Measurements from ENCODE around the gene CD163.
"Not testable (repeated sequence)": the region's sequence is repeated elsewhere in the genome, so short reads cannot be mapped to it uniquely, and the experiment has no call there.

DNA sequence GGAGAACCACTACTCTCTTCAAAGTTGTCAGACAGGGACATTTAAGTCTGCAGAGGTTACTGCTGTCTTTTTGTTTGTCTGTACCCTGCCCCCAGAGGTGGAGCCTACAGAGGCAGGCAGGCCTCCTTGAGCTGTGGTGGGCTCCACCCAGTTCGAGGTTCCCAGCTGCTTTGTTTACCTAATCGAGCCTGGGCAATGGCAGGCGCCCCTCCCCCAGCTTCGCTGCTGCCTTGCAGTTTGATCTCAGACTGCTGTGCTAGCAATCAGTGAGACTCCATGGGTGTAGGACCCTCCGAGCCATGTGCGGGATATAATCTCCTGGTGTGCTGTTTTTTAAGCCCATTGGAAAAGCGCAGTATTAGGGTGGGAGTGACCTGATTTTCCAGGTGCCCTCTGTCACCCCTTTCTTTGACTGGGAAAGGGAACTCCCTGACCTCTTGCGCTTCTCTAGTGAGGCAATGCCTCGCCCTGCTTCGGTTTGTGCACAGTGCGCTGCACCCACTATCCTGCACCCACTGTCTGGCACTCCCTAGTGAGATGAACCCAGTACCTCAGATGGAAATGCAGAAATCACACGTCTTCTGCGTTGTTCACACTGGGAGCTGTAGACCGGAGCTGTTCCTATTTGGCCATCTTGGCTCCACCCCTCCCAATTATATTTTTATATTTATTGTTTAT is 6.4 kb upstream of the CD163 start:
- not testable (repeated sequence) for TF ChIP-seq TAF1 (IDR thresholded peaks at IDR 0.05; ENCODE audit: borderline replicate concordance, low read depth, low read length); EP300 (IDR thresholded peaks at IDR 0.05; ENCODE audit: borderline replicate concordance in 1 of 2, low read depth in 1 of 2, low read length in 1 of 2); RAD21 (IDR thresholded peaks at IDR 0.05; ENCODE audit: low read length); SMC3 (IDR thresholded peaks at IDR 0.05; ENCODE audit: low read depth, low read length); POLR2AphosphoS5 (IDR thresholded peaks at IDR 0.05; ENCODE audit: low read depth, low read length)
- TF ChIP-seq, protein P1, sequence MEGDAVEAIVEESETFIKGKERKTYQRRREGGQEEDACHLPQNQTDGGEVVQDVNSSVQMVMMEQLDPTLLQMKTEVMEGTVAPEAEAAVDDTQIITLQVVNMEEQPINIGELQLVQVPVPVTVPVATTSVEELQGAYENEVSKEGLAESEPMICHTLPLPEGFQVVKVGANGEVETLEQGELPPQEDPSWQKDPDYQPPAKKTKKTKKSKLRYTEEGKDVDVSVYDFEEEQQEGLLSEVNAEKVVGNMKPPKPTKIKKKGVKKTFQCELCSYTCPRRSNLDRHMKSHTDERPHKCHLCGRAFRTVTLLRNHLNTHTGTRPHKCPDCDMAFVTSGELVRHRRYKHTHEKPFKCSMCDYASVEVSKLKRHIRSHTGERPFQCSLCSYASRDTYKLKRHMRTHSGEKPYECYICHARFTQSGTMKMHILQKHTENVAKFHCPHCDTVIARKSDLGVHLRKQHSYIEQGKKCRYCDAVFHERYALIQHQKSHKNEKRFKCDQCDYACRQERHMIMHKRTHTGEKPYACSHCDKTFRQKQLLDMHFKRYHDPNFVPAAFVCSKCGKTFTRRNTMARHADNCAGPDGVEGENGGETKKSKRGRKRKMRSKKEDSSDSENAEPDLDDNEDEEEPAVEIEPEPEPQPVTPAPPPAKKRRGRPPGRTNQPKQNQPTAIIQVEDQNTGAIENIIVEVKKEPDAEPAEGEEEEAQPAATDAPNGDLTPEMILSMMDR (IDR thresholded peaks at IDR 0.05) = not testable (repeated sequence)
- TF ChIP-seq, protein P2, sequence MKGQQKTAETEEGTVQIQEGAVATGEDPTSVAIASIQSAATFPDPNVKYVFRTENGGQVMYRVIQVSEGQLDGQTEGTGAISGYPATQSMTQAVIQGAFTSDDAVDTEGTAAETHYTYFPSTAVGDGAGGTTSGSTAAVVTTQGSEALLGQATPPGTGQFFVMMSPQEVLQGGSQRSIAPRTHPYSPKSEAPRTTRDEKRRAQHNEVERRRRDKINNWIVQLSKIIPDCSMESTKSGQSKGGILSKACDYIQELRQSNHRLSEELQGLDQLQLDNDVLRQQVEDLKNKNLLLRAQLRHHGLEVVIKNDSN (IDR thresholded peaks at IDR 0.05; ENCODE audit: borderline replicate concordance, low read depth) = not testable (repeated sequence)

Measured in SK-N-SH (cell line).